HepG2 (cell line): ENCODE data around the gene ABHD2. TPM values are rescaled to one million over a fixed set of nuclear protein-coding genes. Genes with fewer than 3 reads are reported as not detected.

Experiments
- ATAC-seq: fragments of 200-7000 bp; cut with Tn5 transposase; 3 replicates; pipeline ENCODE4 v1.9.1; 2020; ENCODE audit warnings: mild to moderate bottlenecking, moderate library complexity
- BruUV-seq: library from RNA; stranded (reverse); fragments of 400-500 nt; replicated peaks from 2 replicates; lab custom pipeline; 2021; lab: Mats Ljungman, UMichigan
- CTCF ChIA-PET: fragments of 300-600 bp; formaldehyde crosslinking; extraction: SDS; loops from one replicate; lab custom pipeline; 2021; ENCODE audit warnings: low total read pairs, inconsistent platforms, low intra/inter-chr PET ratio; lab: Yijun Ruan, JAX
- POLR2A ChIA-PET: fragments of 350-600 bp; sonication (Branson Sonifier 250); formaldehyde crosslinking; loops from one replicate; lab custom pipeline; 2020; ENCODE audit warnings: antibody characterized with exemption, inconsistent platforms; lab: Yijun Ruan, JAX
- DNase-seq: peaks from one replicate; pipeline ENCODE4 v3.0.0-alpha.2; 2015; ENCODE audit warnings: low spot score
- FAIRE-seq: peaks from 3 replicates; lab custom pipeline; 2011; peaks lifted over from hg19 to GRCh38; lab: Jason Lieb, UNC
- H2AFZ ChIP-seq: one replicate; pipeline ENCODE4 v1.6.1; 2011; ENCODE audit warnings: low read length, inconsistent platforms
- H3K27ac ChIP-seq: fragments of 300-600 bp; 3 replicates; pipeline ENCODE4 v1.8.0; 2011; ENCODE audit warnings: mixed run types, mild to moderate bottlenecking, mixed read lengths, low read length, inconsistent platforms; ENCODE audit not compliant: insufficient read depth; ENCODE audit errors: extremely low read length
- H3K27me3 ChIP-seq, 2 experiments: fragments of 200-600 bp in 1 of 2; 2 replicates in 1 of 2; 3 replicates in 1 of 2; pipeline versions ENCODE4 v1.6.0 to v1.8.0; 2011; ENCODE audit warnings: low read length in 2 of 2, mild to moderate bottlenecking in 2 of 2, moderate library complexity in 2 of 2, inconsistent platforms in 1 of 2; ENCODE audit not compliant: insufficient read depth in 2 of 2, control insufficient read depth in 1 of 2
- H3K36me3 ChIP-seq, 2 experiments: fragments of 200-600 bp in 1 of 2; replicated peaks in 1 of 2; 2 replicates in 1 of 2; 3 replicates in 1 of 2; pipeline versions ENCODE4 v1.5.1 to v1.8.0; 2011; ENCODE audit warnings: low read length in 2 of 2, inconsistent platforms in 1 of 2; ENCODE audit not compliant: insufficient read depth in 2 of 2, control insufficient read depth in 1 of 2
- H3K4me1 ChIP-seq: 2 replicates; pipeline ENCODE4 v1.5.1; 2012; ENCODE audit warnings: low read length, inconsistent platforms; ENCODE audit not compliant: insufficient read depth
- H3K4me2 ChIP-seq: 2 replicates; pipeline ENCODE4 v1.6.0; 2011; ENCODE audit warnings: low read depth, low read length, inconsistent platforms
- H3K4me3 ChIP-seq, 3 experiments: fragments of 200-600 bp in 1 of 3; sonication (generic), shearing (Covaris generic) in 1 of 3; replicated peaks in 1 of 3; 2 replicates each; pipeline ENCODE4 v1.5.1; 2011 to 2016; ENCODE audit warnings: low read length in 3 of 3, inconsistent platforms in 2 of 3, low read depth in 2 of 3, mild to moderate bottlenecking in 2 of 3, control low read depth in 1 of 3, mixed read lengths in 1 of 3; ENCODE audit not compliant: insufficient read depth in 1 of 3
- H3K79me2 ChIP-seq: one replicate; pipeline ENCODE4 v1.6.1; 2011; ENCODE audit warnings: low read length, inconsistent platforms; ENCODE audit not compliant: insufficient read depth
- H3K9ac ChIP-seq: 2 replicates; pipeline ENCODE4 v1.6.0; 2011; ENCODE audit warnings: mild to moderate bottlenecking, low read depth, low read length, inconsistent platforms; ENCODE audit not compliant: insufficient read depth
- H3K9me3 ChIP-seq: 2 replicates; pipeline ENCODE4 v1.5.1; 2012; ENCODE audit warnings: mild to moderate bottlenecking, low read length
- H4K20me1 ChIP-seq: 2 replicates; pipeline ENCODE4 v1.6.0; 2011; ENCODE audit warnings: inconsistent platforms, mild to moderate bottlenecking, low read length, moderate library complexity; ENCODE audit not compliant: insufficient read depth
- DMAP1 ChIP-seq: IDR thresholded peaks from 2 replicates; pipeline ENCODE4 v1.6.1; 2016
- KLF15 ChIP-seq: sonication (generic); formaldehyde crosslinking; IDR thresholded peaks from 2 replicates; pipeline ENCODE4 v1.8.1; 2023; ENCODE audit warnings: borderline replicate concordance, mild to moderate bottlenecking, inconsistent platforms, missing genetic modification reagents, mixed read lengths
- NAIF1 ChIP-seq: sonication (generic); formaldehyde crosslinking; IDR thresholded peaks from 2 replicates; pipeline ENCODE4 v1.5.0; 2020; ENCODE audit warnings: mild to moderate bottlenecking, missing genetic modification reagents, borderline replicate concordance
- SCMH1 ChIP-seq: sonication (generic); formaldehyde crosslinking; IDR thresholded peaks from 2 replicates; pipeline ENCODE4 v1.9.0; 2021; ENCODE audit warnings: missing genetic modification reagents, mild to moderate bottlenecking, borderline replicate concordance
- THAP8 ChIP-seq: sonication (generic); formaldehyde crosslinking; IDR thresholded peaks from 2 replicates; pipeline ENCODE4 v1.5.1; 2020; ENCODE audit warnings: missing genetic modification reagents, mild to moderate bottlenecking, borderline replicate concordance
- ZBTB21 ChIP-seq: sonication (generic); formaldehyde crosslinking; IDR thresholded peaks from 2 replicates; pipeline ENCODE4 v1.4.0; 2020; ENCODE audit warnings: missing genetic modification reagents
- ZNF367 ChIP-seq: sonication (generic); formaldehyde crosslinking; IDR thresholded peaks from 2 replicates; pipeline ENCODE4 v1.4.0; 2020; ENCODE audit warnings: missing genetic modification reagents, borderline replicate concordance
- ZNF614 ChIP-seq: IDR thresholded peaks from 2 replicates; pipeline ENCODE4 v1.6.1; 2018; ENCODE audit warnings: missing biosample characterization, missing genetic modification reagents, inconsistent platforms, borderline replicate concordance
- WGBS: methylation state at CpG from one replicate; pipeline ENCODE4 v1.1.6; 2017; ENCODE audit warnings: low lambda C conversion rate; 5-methylcytosine and 5-hydroxymethylcytosine counted together
- in situ Hi-C: cut with HindIII; loops from 2 replicates; pipeline ENCODE4 v1.10.0; 2017; ENCODE audit warnings: low pct_unique_long_range_greater_than_20kb; ENCODE audit not compliant: extremely low pct_ligation_motif_present
- intact Hi-C: fragments of 100-400 bp; cut with micrococcal nuclease; formaldehyde crosslinking; loops from one replicate; pipeline ENCODE4 v1.10.0; 2022; ENCODE audit not compliant: unreplicated experiment
- polyA plus RNA-seq, 8 experiments: library from polyadenylated mRNA; depleted of rRNA in 3 of 8; stranded (reverse) in 7 of 8; unstranded in 1 of 8; fragments of >200 nt; fragmentation: Illumina TruSeq in 4 of 8; extraction: Trizol in 4 of 8; gene quantifications; 2 replicates each; pipeline versions ENCODE4 v1.2.1 to v1.2.3, GENCODE V29; 2011 to 2016; ENCODE audit warnings: low read depth in 4 of 8, missing spikeins in 1 of 8, mixed read lengths in 1 of 8; ENCODE audit not compliant: insufficient read depth in 1 of 8
- total RNA-seq, 5 experiments: library from RNA; depleted of rRNA; stranded (reverse); fragments of >200 nt; fragmentation: Illumina TruSeq; extraction: Trizol; gene quantifications; 2 replicates each; pipeline ENCODE4 v1.2.3, GENCODE V29; 2016; ENCODE audit warnings: low read depth in 1 of 5
- TF ChIP-seq, protein P1 (sequence below): sonication (generic); formaldehyde crosslinking; IDR thresholded peaks from 2 replicates; pipeline ENCODE4 v1.4.0; 2020; ENCODE audit warnings: mild to moderate bottlenecking, missing genetic modification reagents, borderline replicate concordance
- TF ChIP-seq, protein P2 (sequence below): sonication (generic); formaldehyde crosslinking; IDR thresholded peaks from 2 replicates; pipeline ENCODE4 v1.4.0; 2020; ENCODE audit warnings: missing genetic modification reagents

The ABHD2 gene
- total and polyA plus RNA-seq, 2 of the 13 experiments (the other 11 are each of a cell fraction or from before 2014, with no cell fraction given) = 14.8 to 22.4 TPM

- Histone ChIP-seq H3K4me3 (no peak overlapping the region), H3K9ac (no peak overlapping the region), H3K4me2 (no peak overlapping the region), H2AFZ (no peak overlapping the region), H3K27ac (no peak overlapping the region), H3K79me2 (peaks cover 4% of the 10 kb centered on the region), H3K27me3 (no peaks in the 10 kb centered on the region), H3K4me1 (peaks cover 62% of the 10 kb centered on the region), H3K9me3 (no peaks in the 10 kb centered on the region), H3K36me3 (peaks cover 3 to 7% of the 10 kb centered on the region in 2 experiments; a peak in 2 of 5 replicates), H4K20me1 (no peaks in the 10 kb centered on the region)
- no peak for TF ChIP-seq ZNF614 (CRISPR knock-in tag)
- TF ChIP-seq, protein P1, sequence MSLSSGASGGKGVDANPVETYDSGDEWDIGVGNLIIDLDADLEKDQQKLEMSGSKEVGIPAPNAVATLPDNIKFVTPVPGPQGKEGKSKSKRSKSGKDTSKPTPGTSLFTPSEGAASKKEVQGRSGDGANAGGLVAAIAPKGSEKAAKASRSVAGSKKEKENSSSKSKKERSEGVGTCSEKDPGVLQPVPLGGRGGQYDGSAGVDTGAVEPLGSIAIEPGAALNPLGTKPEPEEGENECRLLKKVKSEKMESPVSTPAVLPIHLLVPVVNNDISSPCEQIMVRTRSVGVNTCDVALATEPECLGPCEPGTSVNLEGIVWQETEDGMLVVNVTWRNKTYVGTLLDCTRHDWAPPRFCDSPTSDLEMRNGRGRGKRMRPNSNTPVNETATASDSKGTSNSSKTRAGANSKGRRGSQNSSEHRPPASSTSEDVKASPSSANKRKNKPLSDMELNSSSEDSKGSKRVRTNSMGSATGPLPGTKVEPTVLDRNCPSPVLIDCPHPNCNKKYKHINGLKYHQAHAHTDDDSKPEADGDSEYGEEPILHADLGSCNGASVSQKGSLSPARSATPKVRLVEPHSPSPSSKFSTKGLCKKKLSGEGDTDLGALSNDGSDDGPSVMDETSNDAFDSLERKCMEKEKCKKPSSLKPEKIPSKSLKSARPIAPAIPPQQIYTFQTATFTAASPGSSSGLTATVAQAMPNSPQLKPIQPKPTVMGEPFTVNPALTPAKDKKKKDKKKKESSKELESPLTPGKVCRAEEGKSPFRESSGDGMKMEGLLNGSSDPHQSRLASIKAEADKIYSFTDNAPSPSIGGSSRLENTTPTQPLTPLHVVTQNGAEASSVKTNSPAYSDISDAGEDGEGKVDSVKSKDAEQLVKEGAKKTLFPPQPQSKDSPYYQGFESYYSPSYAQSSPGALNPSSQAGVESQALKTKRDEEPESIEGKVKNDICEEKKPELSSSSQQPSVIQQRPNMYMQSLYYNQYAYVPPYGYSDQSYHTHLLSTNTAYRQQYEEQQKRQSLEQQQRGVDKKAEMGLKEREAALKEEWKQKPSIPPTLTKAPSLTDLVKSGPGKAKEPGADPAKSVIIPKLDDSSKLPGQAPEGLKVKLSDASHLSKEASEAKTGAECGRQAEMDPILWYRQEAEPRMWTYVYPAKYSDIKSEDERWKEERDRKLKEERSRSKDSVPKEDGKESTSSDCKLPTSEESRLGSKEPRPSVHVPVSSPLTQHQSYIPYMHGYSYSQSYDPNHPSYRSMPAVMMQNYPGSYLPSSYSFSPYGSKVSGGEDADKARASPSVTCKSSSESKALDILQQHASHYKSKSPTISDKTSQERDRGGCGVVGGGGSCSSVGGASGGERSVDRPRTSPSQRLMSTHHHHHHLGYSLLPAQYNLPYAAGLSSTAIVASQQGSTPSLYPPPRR (CRISPR knock-in tag) = no peak
- TF ChIP-seq NAIF1 = no peak
- TF ChIP-seq DMAP1 (CRISPR knock-in tag) = no peak
- TF ChIP-seq THAP8 (CRISPR knock-in tag) = no peak
- no peak for TF ChIP-seq ZBTB21 (CRISPR knock-in tag)
- TF ChIP-seq SCMH1 (CRISPR knock-in tag) = no peak
- TF ChIP-seq KLF15 = no peak
- TF ChIP-seq ZNF367 = no peak
- TF ChIP-seq, protein P2, sequence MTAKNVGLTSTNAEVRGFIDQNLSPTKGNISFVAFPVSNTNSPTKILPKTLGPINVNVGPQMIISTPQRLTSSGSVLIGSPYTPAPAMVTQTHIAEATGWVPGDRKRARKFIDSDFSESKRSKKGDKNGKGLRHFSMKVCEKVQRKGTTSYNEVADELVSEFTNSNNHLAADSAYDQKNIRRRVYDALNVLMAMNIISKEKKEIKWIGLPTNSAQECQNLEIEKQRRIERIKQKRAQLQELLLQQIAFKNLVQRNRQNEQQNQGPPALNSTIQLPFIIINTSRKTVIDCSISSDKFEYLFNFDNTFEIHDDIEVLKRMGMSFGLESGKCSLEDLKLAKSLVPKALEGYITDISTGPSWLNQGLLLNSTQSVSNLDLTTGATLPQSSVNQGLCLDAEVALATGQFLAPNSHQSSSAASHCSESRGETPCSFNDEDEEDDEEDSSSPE (CRISPR knock-in tag) = no peak
- ATAC-seq (no peak), FAIRE-seq (no peak), DNase-seq (no peak)
- POLR2A ChIA-PET = interaction anchor here (1.5 kb wide), 1 partner anchor 16 kb away, joined by 7 read pairs; the partner anchor contains the start of gene ABHD2
- WGBS = 97% methylated on average over 5 of the region's 9 CpGs
- in situ Hi-C loops = no loop called here
- no TSS peak for BruUV-seq
- CTCF ChIA-PET = no interaction called here
- intact Hi-C loops = no loop called here
Observed at GRCh38 chr15:89104172-89104564, 15.9 kb downstream of the ABHD2 start.
